SU-DHL-6 (cell line): ENCODE results near the gene NAT9.

ENCODE experiments used
- H2AFZ ChIP-seq: fragments of 200-600 bp; sonication (generic); 2 replicates; pipeline ENCODE4 v1.6.1; 2014; ENCODE audit warnings: low read depth, mild to moderate bottlenecking, moderate library complexity, mixed read lengths, antibody characterized with exemption, low read length; ENCODE audit not compliant: severe bottlenecking
- H3F3A ChIP-seq: fragments of 200-600 bp; shearing (Covaris generic); 2 replicates; pipeline ENCODE4 v1.6.0; 2016; ENCODE audit warnings: antibody characterized with exemption, mild to moderate bottlenecking; ENCODE audit not compliant: insufficient read depth
- H3K27ac ChIP-seq: fragments of 200-600 bp; sonication (generic); 2 replicates; pipeline ENCODE4 v1.5.1; 2016; ENCODE audit warnings: low read depth, mild to moderate bottlenecking, low read length, moderate library complexity, mixed read lengths
- H3K27me3 ChIP-seq: fragments of 200-600 bp; sonication (generic), shearing (Covaris generic); 2 replicates; pipeline ENCODE4 v1.6.0; 2014; ENCODE audit warnings: mild to moderate bottlenecking, low read length
- H3K36me3 ChIP-seq: fragments of 200-600 bp; sonication (generic); 2 replicates; pipeline ENCODE4 v1.6.1; 2014; ENCODE audit warnings: mild to moderate bottlenecking, low read length, mixed read lengths
- H3K4me2 ChIP-seq: fragments of 300-600, 200-600 bp; shearing (Covaris generic), sonication (generic); 2 replicates; pipeline ENCODE4 v1.6.0; 2014; ENCODE audit warnings: low read length, low read depth, mild to moderate bottlenecking; ENCODE audit not compliant: poor library complexity, severe bottlenecking
- H3K4me3 ChIP-seq: fragments of 200-600 bp; sonication (generic); 2 replicates; pipeline ENCODE4 v1.5.1; 2014; ENCODE audit warnings: antibody characterized with exemption, low read length, mild to moderate bottlenecking, mixed read lengths; ENCODE audit not compliant: insufficient read depth, poor library complexity, severe bottlenecking
- H3K79me2 ChIP-seq: fragments of 200-600 bp; sonication (generic); 2 replicates; pipeline ENCODE4 v1.6.1; 2014; ENCODE audit warnings: mild to moderate bottlenecking, low read length, moderate library complexity; ENCODE audit not compliant: insufficient read depth
- H3K9ac ChIP-seq: fragments of 200-600 bp; sonication (generic); 2 replicates; pipeline ENCODE4 v1.7.0; 2014; ENCODE audit warnings: mild to moderate bottlenecking, low read length
- H3K9me2 ChIP-seq: fragments of 200-600 bp; sonication (generic); replicated peaks from 2 replicates; pipeline ENCODE4 v1.6.1; 2014; ENCODE audit warnings: low read length; ENCODE audit not compliant: insufficient read depth
- H3K9me3 ChIP-seq: fragments of 200-600 bp; sonication (generic); 2 replicates; pipeline ENCODE4 v1.6.1; 2014; ENCODE audit warnings: low read length, mixed read lengths; ENCODE audit not compliant: insufficient read depth
- H4K20me1 ChIP-seq: fragments of 200-600 bp; sonication (generic); 2 replicates; pipeline ENCODE4 v1.6.1; 2014; ENCODE audit warnings: low read depth, mild to moderate bottlenecking, antibody characterized with exemption, low read length, moderate library complexity, mixed read lengths
- CTCF ChIP-seq: fragments of 200-600 bp; sonication (generic); IDR thresholded peaks from one replicate; pipeline ENCODE4 v1.5.1; 2017; ENCODE audit warnings: antibody characterized with exemption, mild to moderate bottlenecking, low read length, moderate library complexity; ENCODE audit not compliant: insufficient read depth, poor library complexity, severe bottlenecking
- EZH2phosphoT487 ChIP-seq: fragments of 200-600 bp; sonication (generic), shearing (Covaris generic); conservative IDR thresholded peaks from 2 replicates; pipeline ENCODE4 v1.6.1; 2018; ENCODE audit warnings: mild to moderate bottlenecking, antibody characterized with exemption, low read length, moderate library complexity, mixed read lengths

The NAT9 gene

GRCh38 chr17:74807441-74807840 is 31.3 kb upstream of the NAT9 start:
- H3F3A ChIP-seq, result no peaks in the 10 kb centered on the region
- no peaks in the 10 kb centered on the region for H3K9me2 ChIP-seq
- no peaks in the 10 kb centered on the region for H3K27me3 ChIP-seq
- H3K4me2 ChIP-seq, result no peak overlapping the region
- H4K20me1 ChIP-seq, result no peaks in the 10 kb centered on the region
- H2AFZ ChIP-seq, result no peak overlapping the region
- no peaks in the 10 kb centered on the region for H3K79me2 ChIP-seq
- H3K27ac ChIP-seq, result no peak overlapping the region
- TF ChIP-seq CTCF (no peak), EZH2phosphoT487 (no peak)
- no peaks in the 10 kb centered on the region for H3K36me3 ChIP-seq
- H3K9me3 ChIP-seq, result no peaks in the 10 kb centered on the region
- H3K9ac ChIP-seq, result no peak overlapping the region
- no peak overlapping the region for H3K4me3 ChIP-seq

- Histone ChIP-seq H3K9ac (no peak overlapping the region), H3K9me2 (no peaks in the 10 kb centered on the region), H3K4me3 (no peak overlapping the region)
Observed at GRCh38 chr17:74806334-74806733, 30.2 kb upstream of the NAT9 start.

GRCh38 chr17:74805591-74805991 is 29.4 kb upstream of the NAT9 start:
- H2AFZ ChIP-seq, result no peak overlapping the region
- H3K36me3 ChIP-seq, result no peaks in the 10 kb centered on the region
- H4K20me1 ChIP-seq, result no peaks in the 10 kb centered on the region
- H3K9me2 ChIP-seq, result no peaks in the 10 kb centered on the region
- H3K27me3 ChIP-seq, result no peaks in the 10 kb centered on the region
- H3K9me3 ChIP-seq, result no peaks in the 10 kb centered on the region
- TF ChIP-seq CTCF, result no peak
- TF ChIP-seq EZH2phosphoT487, result no peak
- H3F3A ChIP-seq, result no peaks in the 10 kb centered on the region
- H3K9ac ChIP-seq, result no peak overlapping the region
- H3K79me2 ChIP-seq, result no peaks in the 10 kb centered on the region
- no peak overlapping the region for H3K27ac ChIP-seq
- H3K4me2 ChIP-seq, result no peak overlapping the region
- H3K4me3 ChIP-seq, result no peak overlapping the region

More at GRCh38 chr17:74806334-74806733, 30.2 kb upstream of the NAT9 start:
- no peaks in the 10 kb centered on the region for H3K79me2 ChIP-seq
- H3F3A ChIP-seq, result no peaks in the 10 kb centered on the region
- no peaks in the 10 kb centered on the region for H4K20me1 ChIP-seq
- no peak overlapping the region for H3K4me2 ChIP-seq
- no peak for TF ChIP-seq EZH2phosphoT487
- no peak for TF ChIP-seq CTCF
- H3K27ac ChIP-seq, result no peak overlapping the region
- no peaks in the 10 kb centered on the region for H3K9me3 ChIP-seq
- no peak overlapping the region for H2AFZ ChIP-seq
- no peaks in the 10 kb centered on the region for H3K36me3 ChIP-seq
- no peaks in the 10 kb centered on the region for H3K27me3 ChIP-seq

GRCh38 chr17:74804683-74805082 is 28.5 kb upstream of the NAT9 start:
- Histone ChIP-seq H3K9ac (no peak overlapping the region), H3K4me2 (no peak overlapping the region), H3K9me3 (no peaks in the 10 kb centered on the region), H4K20me1 (no peaks in the 10 kb centered on the region), H3K9me2 (no peaks in the 10 kb centered on the region), H3K27ac (no peak overlapping the region), H3K79me2 (no peaks in the 10 kb centered on the region), H3F3A (no peaks in the 10 kb centered on the region), H2AFZ (no peak overlapping the region), H3K27me3 (no peaks in the 10 kb centered on the region), H3K4me3 (no peak overlapping the region), H3K36me3 (no peaks in the 10 kb centered on the region)
- TF ChIP-seq CTCF, result no peak
